ENCODE data around the gene NAPSA.

NAPSA gene

GRCh38 chr19:50406156-50406820 is 40.8 kb upstream of the NAPSA start:
- TF ChIP-seq CTCF (IDR thresholded peaks at IDR 0.05; ENCODE audit: control insufficient read depth, extremely low read depth, insufficient read depth), result no peak
- DNase-seq (ENCODE audit: low read depth), result no peak
- H3K4me3 ChIP-seq (ENCODE audit: low read depth, low read length), result no peak overlapping the region

GRCh38 chr19:50402544-50403301 is 37.3 kb upstream of the NAPSA start:
- TF ChIP-seq CTCF (IDR thresholded peaks at IDR 0.05; ENCODE audit: control insufficient read depth, extremely low read depth, insufficient read depth), result no peak
- no peak overlapping the region for H3K4me3 ChIP-seq (ENCODE audit: low read depth, low read length)
- DNase-seq (ENCODE audit: low read depth), result no peak

GRCh38 chr19:50401605-50402450 is 36.4 kb upstream of the NAPSA start:
- DNase-seq (ENCODE audit: low read depth), result no peak
- no peak overlapping the region for H3K4me3 ChIP-seq (ENCODE audit: low read depth, low read length)
- TF ChIP-seq CTCF (IDR thresholded peaks at IDR 0.05; ENCODE audit: control insufficient read depth, extremely low read depth, insufficient read depth), result no peak

- no peak for TF ChIP-seq CTCF (IDR thresholded peaks at IDR 0.05; ENCODE audit: control insufficient read depth, extremely low read depth, insufficient read depth)
- H3K4me3 ChIP-seq (ENCODE audit: low read depth, low read length), result no peak overlapping the region
- no peak for DNase-seq (ENCODE audit: low read depth)
These were observed 33.9 kb upstream of the NAPSA start for GRCh38 chr19:50399368-50399745.

GRCh38 chr19:50398675-50399367 is 33.4 kb upstream of the NAPSA start:
- no peak for TF ChIP-seq CTCF (IDR thresholded peaks at IDR 0.05; ENCODE audit: control insufficient read depth, extremely low read depth, insufficient read depth)
- H3K4me3 ChIP-seq (ENCODE audit: low read depth, low read length), result no peak overlapping the region
- no peak for DNase-seq (ENCODE audit: low read depth)

- no peak overlapping the region for H3K4me3 ChIP-seq (ENCODE audit: low read depth, low read length)
- TF ChIP-seq CTCF (IDR thresholded peaks at IDR 0.05; ENCODE audit: control insufficient read depth, extremely low read depth, insufficient read depth), result no peak
- DNase-seq (ENCODE audit: low read depth), result no peak
These were observed 28.6 kb upstream of the NAPSA start for GRCh38 chr19:50394017-50394416.

All from LNCaP clone FGC (cell line).